NCI-H1436 (cell line): ENCODE data around the gene SEMA6B.
"Not testable (repeated sequence)": the region's sequence is repeated elsewhere in the genome, so short reads cannot be mapped to it uniquely, and the experiment has no call there.

Experiments used
- DNase-seq: peaks from one replicate; lab custom pipeline; 2025; lab: John Stamatoyannopoulos, UW

Gene SEMA6B, protein sequence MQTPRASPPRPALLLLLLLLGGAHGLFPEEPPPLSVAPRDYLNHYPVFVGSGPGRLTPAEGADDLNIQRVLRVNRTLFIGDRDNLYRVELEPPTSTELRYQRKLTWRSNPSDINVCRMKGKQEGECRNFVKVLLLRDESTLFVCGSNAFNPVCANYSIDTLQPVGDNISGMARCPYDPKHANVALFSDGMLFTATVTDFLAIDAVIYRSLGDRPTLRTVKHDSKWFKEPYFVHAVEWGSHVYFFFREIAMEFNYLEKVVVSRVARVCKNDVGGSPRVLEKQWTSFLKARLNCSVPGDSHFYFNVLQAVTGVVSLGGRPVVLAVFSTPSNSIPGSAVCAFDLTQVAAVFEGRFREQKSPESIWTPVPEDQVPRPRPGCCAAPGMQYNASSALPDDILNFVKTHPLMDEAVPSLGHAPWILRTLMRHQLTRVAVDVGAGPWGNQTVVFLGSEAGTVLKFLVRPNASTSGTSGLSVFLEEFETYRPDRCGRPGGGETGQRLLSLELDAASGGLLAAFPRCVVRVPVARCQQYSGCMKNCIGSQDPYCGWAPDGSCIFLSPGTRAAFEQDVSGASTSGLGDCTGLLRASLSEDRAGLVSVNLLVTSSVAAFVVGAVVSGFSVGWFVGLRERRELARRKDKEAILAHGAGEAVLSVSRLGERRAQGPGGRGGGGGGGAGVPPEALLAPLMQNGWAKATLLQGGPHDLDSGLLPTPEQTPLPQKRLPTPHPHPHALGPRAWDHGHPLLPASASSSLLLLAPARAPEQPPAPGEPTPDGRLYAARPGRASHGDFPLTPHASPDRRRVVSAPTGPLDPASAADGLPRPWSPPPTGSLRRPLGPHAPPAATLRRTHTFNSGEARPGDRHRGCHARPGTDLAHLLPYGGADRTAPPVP

DNA sequence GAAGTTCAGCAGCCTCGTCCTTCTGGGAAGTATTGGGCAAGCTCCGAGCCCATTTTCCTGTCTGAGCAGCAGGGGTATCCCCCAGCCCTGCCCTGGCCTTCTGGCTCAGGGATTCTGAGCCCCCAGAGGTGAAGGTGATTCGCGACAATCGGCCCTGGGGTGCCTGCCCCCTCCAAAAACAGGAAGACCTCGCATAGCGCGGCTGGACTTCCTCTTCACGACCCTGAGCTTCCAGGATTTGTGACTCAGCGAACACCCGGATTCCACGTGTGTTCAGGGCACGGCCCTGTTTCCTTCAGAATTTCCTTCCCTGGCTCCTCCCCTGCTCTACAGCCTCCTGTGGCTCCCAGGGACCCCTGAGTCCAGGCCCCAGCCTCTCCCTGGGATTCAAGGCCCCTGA lies at the start of gene SEMA6B:
Gene SEMA6B (minus strand): TSS at position 116 of the 400 bp plus-strand sequence. CDS start 1,227 bp downstream, outside the sequence.
- DNase-seq: no peak

DNA sequence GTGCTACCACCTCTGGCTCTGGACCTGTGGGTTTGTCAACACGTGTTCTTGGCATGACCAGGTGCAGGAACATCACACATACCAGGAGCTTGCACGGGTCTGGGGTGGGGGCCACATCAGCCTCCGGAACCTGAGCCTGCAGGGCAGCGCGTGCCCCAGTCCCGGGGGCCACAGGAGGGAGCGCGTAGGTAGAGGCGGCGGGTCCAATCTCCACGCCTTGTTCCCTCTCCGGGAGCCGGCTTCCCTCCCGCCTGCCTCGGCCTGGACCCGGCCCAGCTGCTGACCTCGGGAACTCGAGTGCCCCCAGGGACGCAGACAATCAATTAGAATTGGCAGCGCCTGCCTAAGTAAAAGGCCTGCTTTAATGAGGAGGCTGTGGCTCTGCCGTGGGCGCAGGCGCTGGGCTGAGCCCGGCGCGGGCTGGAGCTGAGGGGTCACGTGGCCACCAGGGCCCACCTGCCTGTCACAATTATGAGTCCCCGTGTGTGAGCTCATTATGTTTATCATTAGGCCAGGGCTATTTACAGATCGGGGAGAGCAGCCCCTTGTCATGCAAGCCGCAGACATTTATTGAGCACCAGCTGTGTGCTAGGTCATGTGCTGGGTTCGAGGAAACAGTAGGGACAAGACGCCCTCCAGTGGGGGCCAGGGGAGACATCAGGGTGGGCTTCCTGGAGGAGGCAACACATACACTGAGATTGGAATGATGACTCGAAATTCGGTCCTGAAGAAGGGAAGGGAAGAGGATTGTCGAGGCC lies 47.6 kb upstream of the SEMA6B start:
- DNase-seq: peak; percentile 92

DNA sequence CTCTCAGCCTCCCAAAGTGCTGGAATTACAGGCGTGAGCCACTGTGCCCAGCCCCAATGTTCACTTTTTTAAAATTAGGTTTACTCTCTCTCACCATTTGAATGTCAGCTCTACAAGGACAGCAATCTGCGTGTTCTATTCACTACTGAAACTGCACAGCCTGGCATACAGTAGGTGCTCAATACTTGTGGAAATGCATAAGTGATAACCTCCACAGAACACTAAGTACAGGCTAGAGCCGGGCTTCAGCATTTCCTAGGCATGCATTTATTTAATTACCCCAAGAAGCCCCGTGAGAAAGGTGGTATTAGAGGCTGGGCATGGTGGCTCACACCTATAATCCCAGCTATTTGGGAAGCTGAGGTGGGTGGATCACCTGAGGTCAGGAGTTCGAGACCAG lies 46.7 kb upstream of the SEMA6B start:
- DNase-seq: no peak

DNA sequence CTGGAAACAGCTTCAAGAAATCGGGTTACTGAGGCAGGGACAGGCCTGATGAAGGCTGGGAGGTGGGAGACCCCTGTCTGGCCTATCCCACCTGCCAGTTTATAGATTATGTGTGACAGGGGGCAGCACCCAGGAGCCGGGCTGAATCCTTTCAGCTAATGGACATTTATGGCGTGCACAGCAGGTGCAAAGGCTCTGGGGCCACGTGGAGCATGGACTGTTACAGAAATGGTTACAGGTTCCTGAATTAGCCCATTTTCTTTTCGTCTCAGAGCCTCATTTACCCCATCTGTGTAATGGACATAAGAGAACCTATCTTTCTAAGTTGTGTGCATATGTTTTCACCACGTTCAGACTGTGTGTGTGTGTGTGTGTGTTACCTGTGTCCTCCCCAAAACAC lies 45.4 kb upstream of the SEMA6B start:
- no peak for DNase-seq

DNA sequence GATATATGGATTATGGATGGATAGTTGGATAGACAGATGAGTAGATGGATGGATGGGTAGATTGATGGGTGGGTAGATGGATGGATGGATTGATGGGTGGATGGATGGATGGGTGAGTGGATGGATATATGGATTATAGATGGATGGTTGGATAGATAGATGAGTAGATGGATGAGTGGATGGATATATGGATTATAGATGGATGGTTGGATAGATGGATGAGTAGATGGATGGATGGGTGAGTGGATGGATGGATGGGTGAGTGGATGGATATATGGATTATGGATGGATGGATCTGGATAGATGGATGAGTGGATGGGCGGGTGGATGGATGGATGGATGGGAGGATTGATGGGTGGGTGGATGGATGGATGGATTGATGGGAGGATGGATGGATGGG lies 43.4 kb upstream of the SEMA6B start:
- DNase-seq: no peak

DNA sequence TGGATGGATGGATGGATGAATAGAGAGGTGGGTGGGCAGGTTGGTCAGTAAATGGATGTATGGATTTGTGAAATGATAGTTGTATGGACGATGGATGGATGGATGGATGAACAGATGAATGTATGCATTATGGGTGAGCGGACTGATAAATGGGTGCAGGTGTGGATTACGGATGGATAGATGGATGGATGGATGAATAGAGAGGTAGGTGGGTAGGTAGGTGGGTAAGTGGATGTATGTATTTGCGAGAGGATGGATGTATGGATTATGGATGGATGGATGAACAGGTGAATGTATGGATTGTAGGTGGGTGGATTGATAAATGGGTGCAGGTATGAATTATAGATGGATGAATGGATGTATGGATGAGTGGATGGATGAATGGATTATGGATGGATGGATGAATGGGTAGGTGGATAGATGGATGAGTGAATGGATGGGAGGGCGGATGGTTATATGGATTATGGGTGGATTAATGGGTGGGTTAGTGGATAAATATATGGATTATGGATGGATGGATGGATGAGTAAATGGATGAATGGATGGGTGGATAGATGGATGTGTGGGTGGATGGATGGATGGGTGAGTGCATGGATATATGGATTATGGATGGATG lies 42.8 kb upstream of the SEMA6B start:
- DNase-seq: no peak

DNA sequence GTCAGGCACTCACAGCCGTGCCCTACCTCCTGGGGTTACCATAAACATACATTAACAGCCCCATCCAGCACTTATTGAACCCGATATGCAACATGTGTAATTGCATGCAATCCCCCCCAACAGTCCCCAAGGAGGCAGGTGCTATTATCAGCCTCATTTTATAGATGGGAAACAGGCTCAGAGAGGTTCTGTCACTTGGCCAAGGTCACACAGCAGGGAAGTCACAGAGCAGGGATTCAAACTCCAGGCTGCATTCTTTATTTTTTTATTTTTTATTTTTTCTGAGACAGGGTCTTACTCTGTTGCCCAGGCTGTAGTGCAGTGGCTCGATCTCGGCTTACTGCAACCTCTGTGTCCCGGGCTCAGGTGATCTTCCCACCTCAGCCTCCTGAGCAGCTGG lies 41.4 kb upstream of the SEMA6B start:
- no peak for DNase-seq

DNA sequence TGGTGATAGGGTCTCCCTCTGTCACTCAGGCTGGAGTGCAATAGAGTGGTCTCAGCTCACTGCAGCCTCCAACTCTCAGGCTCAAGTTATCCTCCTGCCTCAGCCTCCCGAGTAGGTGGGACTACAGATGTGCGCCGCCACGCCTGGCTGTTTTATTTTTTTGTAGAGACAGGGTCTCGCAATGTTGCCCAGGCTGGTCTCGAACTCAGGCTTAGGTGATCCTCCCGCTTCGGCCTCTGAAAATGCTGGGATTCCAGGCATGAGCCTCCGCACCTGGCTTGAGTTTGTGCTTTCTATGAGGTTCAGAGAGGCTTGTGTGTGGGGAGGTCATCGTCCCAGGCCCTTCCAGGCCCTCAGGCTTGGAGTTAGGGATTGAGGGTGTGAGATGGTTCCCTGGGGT lies 40.6 kb upstream of the SEMA6B start:
- no peak for DNase-seq

DNA sequence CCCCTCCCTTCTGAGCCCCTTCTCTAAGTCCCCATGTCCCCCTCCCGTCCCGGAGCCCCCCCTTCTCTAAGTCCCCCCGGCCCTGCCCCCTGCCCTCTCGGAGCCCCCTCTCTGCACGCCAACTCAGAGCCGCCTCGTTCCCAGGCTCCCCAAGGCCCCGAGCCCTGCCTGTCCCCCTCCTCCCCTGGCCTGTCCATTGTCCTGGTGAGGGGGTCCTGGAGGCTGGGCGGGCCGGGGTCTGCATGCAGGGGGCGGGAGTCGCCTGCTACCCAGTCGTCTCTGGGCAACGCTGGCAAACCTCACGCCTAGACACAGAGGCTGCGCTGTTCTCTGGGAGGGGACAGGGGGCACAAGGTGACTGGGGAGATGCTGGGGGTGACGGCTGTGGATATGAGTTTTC lies 39.2 kb upstream of the SEMA6B start:
- DNase-seq: no peak

DNA sequence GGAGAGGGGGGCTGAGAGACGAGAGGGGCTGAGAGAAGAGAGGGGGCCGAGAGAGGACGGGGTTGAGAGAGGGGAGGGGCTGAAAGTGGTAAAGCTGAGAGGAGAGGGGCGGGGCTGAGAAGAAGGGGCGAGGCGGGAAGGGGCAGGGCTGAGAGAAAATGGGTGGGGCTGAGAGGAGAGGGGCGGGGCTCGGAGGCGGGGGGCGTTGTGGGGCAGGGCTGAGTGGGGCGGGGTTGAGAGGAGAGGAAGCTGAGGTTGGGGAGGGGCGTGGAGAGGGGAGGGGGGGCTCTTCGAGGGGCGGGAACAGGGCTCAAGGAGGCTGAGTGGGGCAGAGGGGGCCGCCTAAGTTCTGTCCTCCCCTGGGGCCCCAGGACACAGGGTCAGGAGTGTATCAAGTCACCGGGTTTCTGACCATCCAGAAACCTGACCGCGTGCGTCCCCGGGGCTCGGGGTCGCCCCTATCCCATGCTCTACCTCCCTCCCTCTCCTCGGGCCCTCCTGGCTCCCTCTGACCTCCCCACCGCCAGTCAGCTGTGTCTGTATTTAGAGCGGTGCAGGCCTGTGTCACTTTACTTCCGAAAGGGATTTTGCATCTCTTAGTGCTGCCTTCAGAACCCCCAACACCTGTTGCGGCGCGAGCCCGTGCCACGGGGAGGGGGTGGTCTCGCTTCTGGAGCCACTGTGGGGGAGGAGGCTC lies 38.6 kb upstream of the SEMA6B start:
- DNase-seq: peak; percentile 66

DNA sequence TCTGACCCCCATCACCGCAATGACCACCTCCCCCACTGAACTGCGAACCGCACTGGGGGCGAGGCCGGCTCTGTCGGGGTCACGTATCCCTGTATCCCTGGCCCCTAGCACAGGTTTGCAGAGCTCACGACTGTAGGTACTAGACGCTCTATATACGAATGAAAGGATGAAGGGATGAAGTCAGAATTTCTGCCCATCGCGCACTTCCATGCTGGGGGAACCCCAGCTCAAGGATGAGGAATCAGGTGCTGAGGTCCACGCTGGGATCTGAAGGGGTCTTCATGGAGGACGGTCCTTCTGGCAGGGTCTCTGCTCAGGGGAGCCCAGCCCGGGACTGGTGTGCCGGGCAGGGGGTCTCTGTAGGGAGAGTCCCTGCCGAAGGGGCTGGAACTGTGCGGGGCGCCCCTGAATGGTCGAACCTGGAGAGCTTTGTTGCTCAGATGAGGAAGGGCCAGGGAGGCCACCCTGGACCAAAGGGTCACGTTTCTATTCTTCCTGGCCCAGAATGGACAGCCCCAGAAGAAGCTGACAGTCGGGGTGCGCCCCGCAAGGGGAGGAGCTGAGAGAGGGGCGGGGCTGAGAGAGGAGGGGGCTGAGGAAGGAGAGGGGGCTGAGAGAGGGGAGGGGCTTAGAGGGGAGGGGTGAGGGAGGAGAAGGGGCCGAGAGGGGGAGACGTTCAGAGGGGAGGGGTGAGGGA lies 37.9 kb upstream of the SEMA6B start:
- no peak for DNase-seq

DNA sequence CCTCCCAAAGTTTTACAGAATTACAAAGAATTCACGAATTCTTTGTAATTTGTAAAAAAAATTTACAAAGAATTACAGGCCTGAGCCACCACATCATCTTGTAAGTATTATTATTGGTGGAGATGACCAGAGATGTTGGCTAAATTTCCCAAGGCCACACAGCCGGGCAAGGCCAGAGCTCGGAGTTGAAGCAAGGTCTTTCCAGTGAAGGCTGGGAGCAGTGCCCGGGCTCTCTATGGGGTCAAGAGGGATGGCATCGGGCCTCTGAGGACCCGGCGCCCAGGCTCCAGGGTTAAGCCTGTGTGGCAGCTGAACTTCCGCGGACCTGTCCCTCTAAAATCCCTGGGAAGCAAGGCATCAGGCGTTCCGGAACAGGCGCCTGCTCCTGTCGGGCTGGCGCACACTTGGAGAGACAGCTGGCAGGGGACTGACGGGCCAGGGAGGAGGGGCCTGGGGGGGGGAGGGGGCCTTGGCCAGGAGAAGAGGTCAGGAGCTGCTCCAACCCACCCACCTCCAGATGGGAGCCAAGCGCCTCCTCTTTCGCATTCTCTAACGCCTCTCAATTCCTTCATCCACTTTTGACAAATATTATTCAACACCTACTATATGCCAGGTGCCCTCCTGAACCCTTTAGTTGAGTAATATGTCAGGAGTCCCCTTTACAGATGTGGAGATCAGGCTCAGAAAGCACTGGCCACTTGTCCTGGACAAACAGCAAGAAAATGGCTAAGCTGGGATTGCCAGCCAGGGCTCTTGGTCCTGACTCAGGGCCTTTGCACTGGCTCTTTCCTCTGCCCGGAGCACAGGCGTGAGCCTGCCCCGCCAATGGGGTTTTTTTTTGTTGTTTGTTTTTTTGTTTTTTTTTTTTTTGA lies 36.8 kb upstream of the SEMA6B start:
- no peak for DNase-seq

DNA sequence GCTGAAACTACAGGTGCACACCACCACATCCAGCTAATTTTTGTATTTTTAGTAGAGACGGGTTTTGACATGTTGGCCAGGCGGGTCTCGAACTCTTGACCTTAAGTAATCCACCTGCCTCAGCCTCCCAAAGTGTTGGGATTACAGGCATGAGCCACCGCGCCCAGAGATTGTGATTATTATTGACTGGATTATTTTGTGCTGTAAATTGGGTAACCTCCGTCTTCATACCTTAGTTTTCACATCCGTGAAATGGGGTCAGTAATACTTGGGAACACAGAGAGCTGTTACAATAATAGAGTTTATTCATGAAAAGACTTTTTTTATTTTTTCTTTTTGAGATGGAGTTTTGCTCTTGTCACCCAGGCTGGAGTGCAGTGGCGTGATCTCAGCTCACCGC lies 35.7 kb upstream of the SEMA6B start:
- not testable (repeated sequence) for DNase-seq

DNA sequence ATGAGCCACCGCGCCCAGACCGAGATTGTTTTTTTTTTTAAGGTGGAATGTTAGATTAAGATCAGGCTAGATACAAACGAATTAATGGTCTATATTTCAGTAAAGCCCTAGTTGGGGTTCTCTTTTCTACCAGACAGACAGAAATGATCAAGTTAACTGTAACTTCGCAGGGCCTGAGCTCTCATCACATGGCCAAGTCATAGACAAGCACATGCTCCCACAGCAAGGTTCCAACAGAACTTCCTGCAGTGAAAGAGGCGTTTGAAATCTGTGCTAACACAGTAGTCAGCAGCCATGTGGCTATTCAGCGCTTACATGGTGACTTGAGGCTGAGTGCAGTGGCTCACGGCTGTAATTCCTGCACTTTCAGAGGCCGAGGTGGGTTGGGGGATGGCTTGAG lies 34.7 kb upstream of the SEMA6B start:
- DNase-seq: no peak

DNA sequence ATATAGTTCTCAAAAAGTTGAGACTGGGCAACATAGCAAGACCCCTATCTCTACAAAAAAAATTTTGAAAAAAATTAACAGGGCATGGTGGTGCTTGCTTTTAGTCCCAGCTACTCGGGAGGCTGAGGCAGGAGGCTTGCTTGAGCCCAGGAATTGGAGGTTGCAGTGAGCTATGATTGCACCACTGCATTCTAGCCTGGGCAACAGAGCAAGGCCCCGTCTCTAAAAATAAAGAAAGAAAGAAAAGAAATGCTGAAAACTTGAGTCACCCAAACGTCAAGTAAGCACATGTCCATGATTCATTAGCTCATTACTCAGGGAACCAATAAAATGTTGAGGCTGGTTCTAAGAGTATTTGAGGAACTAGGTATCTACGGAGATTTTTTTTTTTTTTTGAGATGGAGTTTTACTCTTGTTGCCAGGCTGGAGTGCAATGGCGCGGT lies 33.9 kb upstream of the SEMA6B start:
- DNase-seq: no peak

DNA sequence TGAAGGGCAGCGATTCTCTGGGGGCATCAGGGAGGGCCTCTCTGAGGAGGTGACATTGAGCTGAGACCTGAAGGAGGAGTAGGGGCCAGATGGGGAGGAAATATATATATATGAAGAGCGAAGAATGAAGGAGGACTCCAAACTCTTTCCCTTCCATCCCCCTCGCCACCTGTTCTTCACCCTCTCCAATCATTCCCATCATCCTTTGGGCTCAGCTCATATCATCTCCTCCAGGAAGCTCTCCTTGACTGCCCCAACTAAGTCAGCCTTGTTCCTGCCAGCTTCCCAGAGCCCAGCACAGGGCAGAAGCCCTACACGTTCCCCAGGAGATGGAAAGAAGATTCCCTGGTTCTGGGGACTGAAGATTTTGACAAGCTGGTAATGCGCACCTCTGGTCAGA lies 33.0 kb upstream of the SEMA6B start:
- DNase-seq: no peak

DNA sequence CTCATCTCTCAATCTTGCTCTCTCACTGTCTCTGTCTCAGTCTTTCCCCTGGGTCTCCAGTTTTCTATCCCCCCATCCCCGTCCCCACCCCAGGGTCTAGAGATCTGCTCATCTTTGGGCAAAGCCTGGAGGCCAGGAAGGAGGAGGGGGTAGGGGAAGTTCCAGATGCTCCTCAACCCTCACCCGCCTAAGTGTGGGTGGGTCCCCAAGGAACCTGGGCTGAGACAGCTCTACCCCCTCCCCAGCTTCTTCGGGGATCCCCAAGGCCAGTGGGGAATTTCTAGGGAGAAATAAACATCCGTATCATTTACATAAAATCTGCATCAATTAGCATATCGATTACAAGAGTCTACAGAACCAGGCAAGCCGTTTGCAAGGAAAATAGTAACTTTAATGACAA lies 31.8 kb upstream of the SEMA6B start:
- DNase-seq: no peak

DNA sequence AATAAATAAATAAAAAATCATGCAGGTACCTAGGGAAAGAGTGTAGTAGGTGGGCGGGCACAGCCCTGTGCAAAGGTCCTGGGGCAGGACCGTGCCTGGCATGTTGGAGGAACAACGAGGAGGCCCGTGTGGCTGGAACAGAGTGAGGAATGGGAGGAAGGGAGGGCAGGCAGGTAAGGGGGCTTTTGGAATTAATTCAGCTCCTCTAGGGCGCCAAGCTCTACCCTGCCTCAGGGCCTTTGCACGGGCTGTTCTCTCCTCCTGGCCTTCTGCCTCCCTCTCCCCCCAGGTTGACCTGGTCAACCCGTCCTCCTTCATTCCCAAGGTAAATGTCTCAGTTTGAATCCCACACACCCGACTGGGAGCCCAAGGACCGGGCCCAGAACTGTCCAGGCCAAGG lies 31.1 kb upstream of the SEMA6B start:
- DNase-seq: no peak

DNA sequence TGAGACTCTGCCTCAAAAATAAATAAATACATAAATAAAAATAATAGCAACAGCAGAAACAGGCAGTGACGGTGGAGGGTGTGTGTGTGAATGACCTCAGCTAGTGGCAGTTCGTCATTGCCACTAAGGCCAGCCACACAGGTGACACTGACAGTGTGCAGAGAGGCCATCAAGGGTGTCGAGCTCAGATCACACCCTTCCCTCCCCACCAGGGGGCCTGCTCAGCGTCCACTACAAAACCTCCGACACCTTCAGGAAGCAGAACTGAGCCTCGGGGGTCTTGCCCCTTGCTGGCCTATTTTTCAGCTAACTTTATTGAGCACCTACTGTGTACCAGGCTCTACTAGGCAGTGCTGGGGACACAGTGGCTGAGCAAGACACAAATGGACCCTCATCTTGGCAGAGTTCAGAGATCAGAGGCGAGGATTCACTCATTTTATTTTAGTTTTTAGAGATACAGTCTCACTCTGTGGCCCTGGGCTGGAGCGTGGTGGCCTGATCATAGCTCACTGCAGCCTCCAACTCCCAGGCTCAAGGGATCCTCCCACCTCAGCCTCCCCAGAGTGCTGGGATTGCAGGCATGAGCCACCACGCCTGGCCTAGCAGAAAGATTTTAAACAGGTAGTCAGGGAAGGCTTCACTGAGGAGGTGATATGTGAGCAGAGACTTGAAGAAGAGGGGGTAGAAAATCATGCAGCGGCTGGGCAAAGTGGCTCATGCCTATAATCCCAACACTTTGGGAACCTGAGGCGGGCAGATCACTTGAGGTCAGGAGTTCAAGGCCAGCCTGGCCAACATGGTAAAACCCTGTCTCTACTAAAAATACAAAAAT lies 30.3 kb upstream of the SEMA6B start:
- DNase-seq: no peak
